ENCODE data around the gene RGS11.

RGS11 gene

GRCh38 chr16:228151-228851 lies 47.4 kb downstream of the RGS11 start:
- no peak for DNase-seq

DNA sequence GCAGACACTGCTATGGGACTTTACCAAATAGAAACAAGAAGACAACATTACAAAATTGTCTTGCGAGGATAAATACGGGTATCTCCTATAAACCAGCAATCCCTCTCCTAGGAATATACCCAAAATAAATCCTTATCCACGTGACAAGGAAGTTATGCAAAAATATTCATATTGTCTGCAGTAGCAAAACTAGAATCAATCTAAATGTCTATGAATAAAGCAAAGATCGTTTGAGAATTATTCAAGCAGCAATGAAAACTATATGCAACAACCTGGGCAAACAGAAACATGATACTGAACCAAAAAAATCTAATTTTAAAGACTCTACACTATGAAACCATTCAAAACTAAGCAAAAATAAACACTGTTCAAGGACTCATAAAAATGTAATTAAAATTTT lies 55.7 kb downstream of the RGS11 start:
- no peak for DNase-seq

Data from KG1 (cell line).